Mammary epithelial cell (primary cell): ENCODE measurements around the gene RPL13.

Experiments
- EZH2 ChIP-seq: IDR thresholded peaks from 2 replicates; pipeline ENCODE4 v1.6.1; 2012; ENCODE audit warnings: low read length, inconsistent platforms, borderline replicate concordance
- TF ChIP-seq, protein P1 (sequence below), 2 donors: IDR thresholded peaks in 1 of 2; conservative IDR thresholded peaks in 1 of 2; 2 replicates each; pipeline ENCODE4 v1.5.1; 2011 to 2012; ENCODE audit warnings: inconsistent platforms in 2 of 2, low read length in 2 of 2, mild to moderate bottlenecking in 2 of 2, control low read depth in 1 of 2, low read depth in 1 of 2; ENCODE audit not compliant: insufficient read depth in 1 of 2; ENCODE audit errors: extremely low read depth in 1 of 2

- TF ChIP-seq, protein P1, sequence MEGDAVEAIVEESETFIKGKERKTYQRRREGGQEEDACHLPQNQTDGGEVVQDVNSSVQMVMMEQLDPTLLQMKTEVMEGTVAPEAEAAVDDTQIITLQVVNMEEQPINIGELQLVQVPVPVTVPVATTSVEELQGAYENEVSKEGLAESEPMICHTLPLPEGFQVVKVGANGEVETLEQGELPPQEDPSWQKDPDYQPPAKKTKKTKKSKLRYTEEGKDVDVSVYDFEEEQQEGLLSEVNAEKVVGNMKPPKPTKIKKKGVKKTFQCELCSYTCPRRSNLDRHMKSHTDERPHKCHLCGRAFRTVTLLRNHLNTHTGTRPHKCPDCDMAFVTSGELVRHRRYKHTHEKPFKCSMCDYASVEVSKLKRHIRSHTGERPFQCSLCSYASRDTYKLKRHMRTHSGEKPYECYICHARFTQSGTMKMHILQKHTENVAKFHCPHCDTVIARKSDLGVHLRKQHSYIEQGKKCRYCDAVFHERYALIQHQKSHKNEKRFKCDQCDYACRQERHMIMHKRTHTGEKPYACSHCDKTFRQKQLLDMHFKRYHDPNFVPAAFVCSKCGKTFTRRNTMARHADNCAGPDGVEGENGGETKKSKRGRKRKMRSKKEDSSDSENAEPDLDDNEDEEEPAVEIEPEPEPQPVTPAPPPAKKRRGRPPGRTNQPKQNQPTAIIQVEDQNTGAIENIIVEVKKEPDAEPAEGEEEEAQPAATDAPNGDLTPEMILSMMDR (conservative IDR thresholded peaks at IDR 0.05 in 1 of 2, IDR thresholded peaks at IDR 0.05 in 1 of 2; ENCODE audit: extremely low read depth in 1 of 2, insufficient read depth in 1 of 2, low read depth in 1 of 2, low read length in 2 of 2), result no peak
- TF ChIP-seq EZH2, result no peak
These were observed 47.7 kb downstream of the RPL13 start for GRCh38 chr16:89607937-89608740.
